GM18870 (cell line): ENCODE measurements around the gene SGPP2.
"Not testable (repeated sequence)": the region's sequence is repeated elsewhere in the genome, so short reads cannot be mapped to it uniquely, and the experiment has no call there.

Experiments
- ATAC-seq: cut with Tn5 transposase; IDR thresholded peaks from one replicate; pipeline ENCODE4 v1.9.1; 2021; ENCODE audit warnings: moderate library complexity; ENCODE audit not compliant: unreplicated experiment

Gene SGPP2

GRCh38 chr2:222424276-222424728, at the start of gene SGPP2:
TSS of gene SGPP2 (plus strand) at chr2:222424543. CDS start at chr2:222424603, 60 bp downstream.
- ATAC-seq, result no peak

- no peak for ATAC-seq
Measured at GRCh38 chr2:222375798-222376197, 48.5 kb upstream of the SGPP2 start.

GRCh38 chr2:222380456-222380855, 43.9 kb upstream of the SGPP2 start:
- no peak for ATAC-seq

GRCh38 chr2:222381566-222381965, 42.8 kb upstream of the SGPP2 start:
- ATAC-seq, result no peak

GRCh38 chr2:222383255-222383654, 41.1 kb upstream of the SGPP2 start:
- no peak for ATAC-seq

GRCh38 chr2:222391743-222392285, 32.5 kb upstream of the SGPP2 start:
- ATAC-seq, result no peak

GRCh38 chr2:222393733-222394267, 30.5 kb upstream of the SGPP2 start:
- ATAC-seq, result no peak

GRCh38 chr2:222398446-222398885, 25.9 kb upstream of the SGPP2 start:
- ATAC-seq, result no peak

GRCh38 chr2:222399038-222399783, 25.1 kb upstream of the SGPP2 start:
- ATAC-seq, result no peak

GRCh38 chr2:222404151-222404905, 20.0 kb upstream of the SGPP2 start:
- ATAC-seq, result no peak

- no peak for ATAC-seq
Measured at GRCh38 chr2:222408684-222409083, 15.7 kb upstream of the SGPP2 start.

- ATAC-seq, result no peak
Measured at GRCh38 chr2:222410534-222410933, 13.8 kb upstream of the SGPP2 start.

- not testable (repeated sequence) for ATAC-seq
Measured at GRCh38 chr2:222412334-222412733, 12.0 kb upstream of the SGPP2 start.

- no peak for ATAC-seq
Measured at GRCh38 chr2:222413295-222413911, 10.9 kb upstream of the SGPP2 start.

- ATAC-seq, result no peak
Measured at GRCh38 chr2:222418739-222419138, 5.6 kb upstream of the SGPP2 start.

GRCh38 chr2:222420508-222420907, 3.8 kb upstream of the SGPP2 start:
- no peak for ATAC-seq

- no peak for ATAC-seq
Measured at GRCh38 chr2:222421626-222422025, 2.7 kb upstream of the SGPP2 start.

- ATAC-seq, result no peak
Measured at GRCh38 chr2:222423186-222423585, 1.2 kb upstream of the SGPP2 start.

GRCh38 chr2:222423632-222424275, 589 bp upstream of the SGPP2 start:
- peak; percentile 32 for ATAC-seq
